ENCODE data around the gene MRPL24. TPM values are rescaled to one million over a fixed set of nuclear protein-coding genes. Genes with fewer than 3 reads are reported as not detected.

The MRPL24 gene
- total RNA-seq, 2 donors from 2014 or later, result 39.1 to 86.7 TPM

DNA sequence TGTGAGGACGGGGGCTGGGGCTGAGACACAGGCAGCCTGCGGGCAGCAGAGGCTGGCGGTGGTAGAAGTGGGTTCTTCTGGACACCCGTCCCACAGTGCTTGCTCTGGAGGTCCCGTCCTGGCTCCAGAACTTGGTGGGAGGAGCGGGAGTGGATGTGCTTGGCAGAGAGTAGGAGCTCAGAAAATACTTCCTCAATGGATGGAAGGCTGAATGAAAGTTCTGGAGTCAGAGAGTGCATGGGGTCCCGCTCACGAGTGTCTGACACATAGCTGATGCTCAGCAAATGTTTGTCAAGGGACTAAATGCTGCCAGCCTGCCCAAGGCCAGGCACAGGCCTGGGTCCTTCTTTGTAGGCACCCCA, 50.2 kb downstream of the MRPL24 start:
- TF ChIP-seq, protein P1, sequence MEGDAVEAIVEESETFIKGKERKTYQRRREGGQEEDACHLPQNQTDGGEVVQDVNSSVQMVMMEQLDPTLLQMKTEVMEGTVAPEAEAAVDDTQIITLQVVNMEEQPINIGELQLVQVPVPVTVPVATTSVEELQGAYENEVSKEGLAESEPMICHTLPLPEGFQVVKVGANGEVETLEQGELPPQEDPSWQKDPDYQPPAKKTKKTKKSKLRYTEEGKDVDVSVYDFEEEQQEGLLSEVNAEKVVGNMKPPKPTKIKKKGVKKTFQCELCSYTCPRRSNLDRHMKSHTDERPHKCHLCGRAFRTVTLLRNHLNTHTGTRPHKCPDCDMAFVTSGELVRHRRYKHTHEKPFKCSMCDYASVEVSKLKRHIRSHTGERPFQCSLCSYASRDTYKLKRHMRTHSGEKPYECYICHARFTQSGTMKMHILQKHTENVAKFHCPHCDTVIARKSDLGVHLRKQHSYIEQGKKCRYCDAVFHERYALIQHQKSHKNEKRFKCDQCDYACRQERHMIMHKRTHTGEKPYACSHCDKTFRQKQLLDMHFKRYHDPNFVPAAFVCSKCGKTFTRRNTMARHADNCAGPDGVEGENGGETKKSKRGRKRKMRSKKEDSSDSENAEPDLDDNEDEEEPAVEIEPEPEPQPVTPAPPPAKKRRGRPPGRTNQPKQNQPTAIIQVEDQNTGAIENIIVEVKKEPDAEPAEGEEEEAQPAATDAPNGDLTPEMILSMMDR (IDR thresholded peaks at IDR 0.05), result no peak
- no peak overlapping the region for H3K27ac ChIP-seq
- DNase-seq, result no peak
- no peaks in the 10 kb centered on the region for H3K27me3 ChIP-seq
- no peaks in the 10 kb centered on the region for H3K9me3 ChIP-seq
- H3K36me3 ChIP-seq, result no peaks in the 10 kb centered on the region
- no peak overlapping the region for H3K4me3 ChIP-seq
- no peak overlapping the region for H3K9ac ChIP-seq (ENCODE audit: low read depth in 2 of 2, low read length in 2 of 2)
- intact Hi-C loops (cut with DNase I), result loop anchor here (2.0 kb wide), 1 partner anchor 34 kb away; no protein-coding TSS in a partner anchor
- H3K4me1 ChIP-seq, result peaks cover 7% of the 10 kb centered on the region

DNA sequence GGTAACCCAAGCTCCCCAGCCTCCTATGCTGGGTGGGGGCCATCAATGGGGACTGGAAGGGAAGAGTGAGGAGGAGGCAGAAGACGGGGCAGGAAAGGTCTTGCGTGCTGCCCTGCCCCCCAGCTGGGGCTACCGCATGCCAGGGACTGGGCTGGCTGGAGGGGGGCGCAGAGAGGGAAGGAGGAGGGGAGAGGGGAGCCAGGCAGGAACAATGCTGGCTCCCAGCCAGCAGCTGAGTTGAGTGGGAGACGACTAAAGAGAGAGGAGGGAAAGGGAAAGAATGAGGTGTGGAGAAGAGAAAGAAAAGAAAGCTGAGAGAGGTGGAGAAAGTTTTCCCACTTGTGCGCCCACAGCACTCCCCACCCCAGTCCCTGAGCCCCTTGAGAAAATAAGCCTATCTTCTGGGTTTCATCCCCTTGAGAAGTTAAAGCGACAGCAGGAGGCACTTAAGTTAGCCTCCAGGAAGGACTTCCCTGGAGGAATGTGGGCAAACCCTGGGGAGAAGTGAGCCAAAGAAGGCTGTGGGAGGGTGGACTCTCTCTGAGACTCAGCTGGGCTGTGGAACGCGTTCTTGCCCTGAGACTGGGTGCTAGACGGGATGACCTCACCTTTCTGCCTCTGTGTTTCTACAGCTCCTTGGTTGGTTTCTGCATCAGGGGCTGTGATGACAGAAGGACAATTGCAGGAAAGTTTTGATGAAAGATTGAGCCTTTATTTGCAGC, 50.8 kb downstream of the MRPL24 start:
- no peaks in the 10 kb centered on the region for H3K27me3 ChIP-seq
- no peak for DNase-seq

DNA sequence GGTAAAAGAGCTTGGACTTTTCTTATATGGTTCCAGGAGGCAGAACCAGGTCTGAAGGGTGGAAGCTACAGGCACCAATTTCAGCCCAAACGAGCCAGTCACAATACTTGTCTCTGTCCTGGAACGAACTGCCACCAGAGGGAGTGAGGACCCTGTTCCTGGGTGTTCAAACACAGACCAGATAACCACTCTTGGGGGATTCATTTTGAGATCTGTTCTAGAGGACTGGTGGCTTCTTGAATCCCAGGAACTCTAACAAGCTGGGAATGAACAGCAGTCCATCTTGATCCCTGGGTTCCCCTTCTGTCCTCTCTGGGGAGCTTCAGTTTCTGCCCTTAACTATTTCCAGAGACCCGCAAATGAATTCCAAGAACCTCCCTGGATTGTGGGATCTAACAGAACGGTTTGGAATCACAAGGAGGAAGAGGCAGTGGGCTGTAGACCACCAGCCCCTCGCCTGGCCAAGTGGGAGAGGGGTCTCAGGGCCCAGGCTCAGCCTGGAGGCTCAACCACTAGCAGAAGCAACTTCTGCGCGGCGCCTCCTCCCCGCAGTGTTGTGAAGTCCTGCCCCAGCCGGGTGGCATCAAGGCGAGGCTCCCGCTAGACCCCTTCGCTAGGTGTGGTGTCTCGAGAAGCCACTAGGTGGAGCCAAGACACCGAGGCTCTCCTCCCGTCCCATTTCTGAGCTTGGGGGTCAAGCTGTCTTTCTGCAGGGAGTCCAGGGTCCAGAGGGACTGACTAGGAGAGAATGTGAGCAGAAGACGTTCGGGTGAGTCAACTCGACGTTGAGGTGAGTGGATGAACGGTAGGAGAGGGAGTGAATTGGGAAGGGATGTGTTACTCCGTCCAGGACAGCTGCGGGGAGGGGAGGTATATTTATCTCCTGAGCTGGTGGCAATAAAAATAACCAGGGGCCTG, 51.6 kb downstream of the MRPL24 start:
- DNase-seq, result peak; percentile 72
- Histone ChIP-seq H3K9ac (ENCODE audit: low read depth in 2 of 2, low read length in 2 of 2) (no peak overlapping the region), H3K36me3 (no peaks in the 10 kb centered on the region), H3K27me3 (no peaks in the 10 kb centered on the region), H3K4me1 (peaks cover 7% of the 10 kb centered on the region), H3K27ac (no peak overlapping the region), H3K4me3 (no peak overlapping the region), H3K9me3 (no peaks in the 10 kb centered on the region)
- TF ChIP-seq, protein P1 (IDR thresholded peaks at IDR 0.05), result peak; percentile 86
- intact Hi-C loops (cut with DNase I), result loop anchor here (10.0 kb wide), 1 partner anchor 196 kb away; no protein-coding TSS in a partner anchor

More for the DNA sequence above, 50.8 kb downstream of the MRPL24 start:
- H3K4me3 ChIP-seq, result no peak overlapping the region
- H3K9me3 ChIP-seq, result no peaks in the 10 kb centered on the region
- H3K4me1 ChIP-seq, result peaks cover 7% of the 10 kb centered on the region
- H3K36me3 ChIP-seq, result no peaks in the 10 kb centered on the region
- intact Hi-C loops (cut with DNase I), result loop anchor here (2.0 to 10.0 kb wide), 2 partner anchors 35 to 195 kb away; no protein-coding TSS in a partner anchor
- H3K27ac ChIP-seq, result no peak overlapping the region
- TF ChIP-seq, protein P1 (IDR thresholded peaks at IDR 0.05), result no peak
- H3K9ac ChIP-seq (ENCODE audit: low read depth in 2 of 2, low read length in 2 of 2), result no peak overlapping the region

Other genes with a start within 250 kb of the MRPL24 start
- gene MEF2D, start 240.3 kb downstream of the MRPL24 start, total RNA-seq, result 10 to 100 TPM; 32.3 to 49.9 TPM
- 10 to 100 TPM; 13.6 to 57.9 TPM for gene IQGAP3, start 168.5 kb downstream of the MRPL24 start, total RNA-seq
- not detected for gene TTC24, start 161.4 kb downstream of the MRPL24 start, total RNA-seq
- gene NAXE, start 149.3 kb downstream of the MRPL24 start, total RNA-seq, result 10 to 100 TPM; 68.4 to 99.8 TPM
- 10 to 100 TPM; 12.3 to 31.3 TPM for gene GPATCH4, start 139.6 kb downstream of the MRPL24 start, total RNA-seq
- gene HAPLN2, start 121.7 kb downstream of the MRPL24 start, total RNA-seq, result under 1 TPM in 1 of 2 donors, not detected in 1; 0.96 TPM
- under 1 TPM in 1 of 2 donors, not detected in 1; 0.37 TPM for gene BCAN, start 99.0 kb downstream of the MRPL24 start, total RNA-seq
- 1 to 10 TPM; 5.3 to 8.1 TPM for gene NES, start 63.7 kb downstream of the MRPL24 start, total RNA-seq
- gene CRABP2, start 35.5 kb downstream of the MRPL24 start, total RNA-seq, result 1 to 10 TPM; 1.2 to 1.4 TPM
- 10 to 100 TPM; 31.3 to 51.9 TPM for gene METTL25B, start 12.6 kb downstream of the MRPL24 start, total RNA-seq
- gene ISG20L2, start 12.3 kb downstream of the MRPL24 start, total RNA-seq, result 10 to 100 TPM; 23.4 to 30.0 TPM
- gene HDGF, start 10.6 kb upstream of the MRPL24 start, total RNA-seq, result 100 to 1,000 TPM; 215 to 438 TPM
- 10 to 100 TPM; 57.1 to 58.7 TPM for gene PRCC, start 26.4 kb upstream of the MRPL24 start, total RNA-seq
- gene SH2D2A, start 75.8 kb upstream of the MRPL24 start, total RNA-seq, result 1 to 10 TPM; 1.9 to 3.1 TPM
- gene INSRR, start 118.0 kb upstream of the MRPL24 start, total RNA-seq, result not detected
- gene NTRK1, start 119.8 kb upstream of the MRPL24 start, total RNA-seq, result 1 to 10 TPM in 1 of 2 donors, under 1 TPM in 1; 0.56 to 1.1 TPM
- 1 to 10 TPM; 2.5 to 3.5 TPM for gene PEAR1, start 152.6 kb upstream of the MRPL24 start, total RNA-seq
- gene LRRC71, start 179.5 kb upstream of the MRPL24 start, total RNA-seq, result not detected

Data from colonic mucosa (tissue), 4 donors.